GM12878 (cell line): Measurements from ENCODE around the gene PCIF1. TPM values are rescaled to one million over a fixed set of nuclear protein-coding genes. Genes with fewer than 3 reads are reported as not detected.

ENCODE experiments used
- ATAC-seq: fragments of 200-7000 bp; cut with Tn5 transposase; 3 replicates; pipeline ENCODE4 v1.9.1; 2020; ENCODE audit warnings: mild to moderate bottlenecking, moderate library complexity
- BruUV-seq: library from RNA; stranded (reverse); fragments of 400-500 nt; replicated peaks from 2 replicates; lab custom pipeline; 2021; lab: Mats Ljungman, UMichigan
- CTCF ChIA-PET: fragments of 300-600 bp; sonication (Branson Sonifier 250); formaldehyde crosslinking; extraction: SDS; loops from one replicate; lab custom pipeline; 2021; ENCODE audit warnings: inconsistent platforms; lab: Yijun Ruan, JAX
- POLR2A ChIA-PET: fragments of 350-600 bp; formaldehyde crosslinking; extraction: SDS; loops from one replicate; lab custom pipeline; 2021; ENCODE audit warnings: inconsistent platforms; lab: Charles Lee
- RAD21 ChIA-PET: fragments of 300-600 bp; sonication (Branson Sonifier 250); formaldehyde crosslinking; loops from one replicate; lab custom pipeline; 2023; ENCODE audit warnings: antibody characterized with exemption; ENCODE audit not compliant: unreplicated experiment; lab: Charles Lee
- SMC1A ChIA-PET: fragments of 300-600 bp; sonication (Branson Sonifier 250); formaldehyde crosslinking; loops from one replicate; lab custom pipeline; 2023; ENCODE audit not compliant: unreplicated experiment, uncharacterized antibody; lab: Charles Lee
- DNase-seq: peaks from one replicate; pipeline ENCODE4 v3.0.0-alpha.2; 2011; ENCODE audit warnings: low read depth, low spot score
- FAIRE-seq: peaks from 3 replicates; lab custom pipeline; 2011; peaks lifted over from hg19 to GRCh38; lab: Jason Lieb, UNC
- H2AFZ ChIP-seq: 2 replicates; pipeline ENCODE4 v1.6.0; 2011; ENCODE audit warnings: low read depth, low read length, control low read depth; ENCODE audit not compliant: control insufficient read depth
- H3K27ac ChIP-seq: 2 replicates; pipeline ENCODE4 v1.5.1; 2011; ENCODE audit warnings: control low read depth; ENCODE audit not compliant: control insufficient read depth, insufficient read depth
- H3K27me3 ChIP-seq, 2 experiments: replicated peaks in 1 of 2; 2 replicates each; pipeline versions ENCODE4 v1.6.0 to v1.6.1; 2011; ENCODE audit warnings: low read length in 1 of 2; ENCODE audit not compliant: control insufficient read depth in 2 of 2, insufficient read depth in 2 of 2
- H3K36me3 ChIP-seq, 2 experiments: 2 replicates each; pipeline ENCODE4 v1.5.1; 2011; ENCODE audit warnings: low read length in 1 of 2; ENCODE audit not compliant: control insufficient read depth in 2 of 2, insufficient read depth in 2 of 2
- H3K4me1 ChIP-seq: 2 replicates; pipeline ENCODE4 v1.6.1; 2011; ENCODE audit warnings: mild to moderate bottlenecking, low read length, moderate library complexity, mixed read lengths; ENCODE audit not compliant: control insufficient read depth, insufficient read depth
- H3K4me2 ChIP-seq: 2 replicates; pipeline ENCODE4 v1.6.0; 2011; ENCODE audit warnings: control low read depth; ENCODE audit not compliant: control insufficient read depth, insufficient read depth
- H3K4me3 ChIP-seq: fragments of 200-600 bp; sonication (generic); 2 replicates; pipeline ENCODE4 v1.5.1; 2016
- H3K79me2 ChIP-seq: 2 replicates; pipeline ENCODE4 v1.6.0; 2011; ENCODE audit warnings: low read length; ENCODE audit not compliant: control insufficient read depth, insufficient read depth
- H3K9ac ChIP-seq: 2 replicates; pipeline ENCODE4 v1.8.0; 2011; ENCODE audit warnings: low read length, control low read depth, mixed read lengths; ENCODE audit not compliant: control insufficient read depth, insufficient read depth
- H3K9me3 ChIP-seq: replicated peaks from 3 replicates; pipeline ENCODE4 v1.5.1; 2011; ENCODE audit warnings: mild to moderate bottlenecking, low read length; ENCODE audit not compliant: control insufficient read depth, insufficient read depth
- H4K20me1 ChIP-seq: 2 replicates; pipeline ENCODE4 v1.6.0; 2011; ENCODE audit not compliant: control insufficient read depth, insufficient read depth
- ETV6 ChIP-seq, 2 experiments: fragments of 450-650 bp in 1 of 2; IDR thresholded peaks in 1 of 2; conservative IDR thresholded peaks in 1 of 2; 2 replicates each; pipeline ENCODE4 v1.6.1; 2014; ENCODE audit warnings: antibody characterized with exemption in 1 of 2, borderline replicate concordance in 1 of 2, low read depth in 1 of 2, mild to moderate bottlenecking in 1 of 2, moderate library complexity in 1 of 2
- FOXK2 ChIP-seq: fragments of 450-650 bp; IDR thresholded peaks from 2 replicates; pipeline ENCODE4 v1.6.1; 2017; ENCODE audit warnings: mild to moderate bottlenecking, moderate library complexity
- KLF5 ChIP-seq: fragments of 450-650 bp; IDR thresholded peaks from 2 replicates; pipeline ENCODE4 v1.6.1; 2014; ENCODE audit warnings: mild to moderate bottlenecking; ENCODE audit not compliant: partially characterized antibody
- MEF2A ChIP-seq: IDR thresholded peaks from 2 replicates; pipeline ENCODE4 v1.6.1; 2011; ENCODE audit warnings: low read depth, mild to moderate bottlenecking, low read length, moderate library complexity; ENCODE audit not compliant: insufficient read depth
- POU2F2 ChIP-seq: IDR thresholded peaks from 3 replicates; pipeline ENCODE4 v1.6.1; 2011; ENCODE audit warnings: low read depth, mild to moderate bottlenecking, low read length, borderline replicate concordance
- RBBP5 ChIP-seq: fragments of 200-600 bp; sonication (generic); conservative IDR thresholded peaks from 2 replicates; pipeline ENCODE4 v1.6.1; 2016
- SIN3A ChIP-seq: IDR thresholded peaks from 2 replicates; pipeline ENCODE4 v1.6.1; 2012; ENCODE audit warnings: low read depth, low read length, improper control_type of control experiment
- ZNF217 ChIP-seq: fragments of 450-650 bp; IDR thresholded peaks from 2 replicates; pipeline ENCODE4 v1.6.1; 2017; ENCODE audit warnings: antibody characterized with exemption, mild to moderate bottlenecking
- ZNF24 ChIP-seq: fragments of 450-650 bp; IDR thresholded peaks from 2 replicates; pipeline ENCODE4 v1.6.1; 2017; ENCODE audit warnings: antibody characterized with exemption, mild to moderate bottlenecking
- ZNF687 ChIP-seq: fragments of 450-650 bp; IDR thresholded peaks from 2 replicates; pipeline ENCODE4 v1.6.1; 2017; ENCODE audit warnings: mild to moderate bottlenecking, moderate library complexity
- WGBS: methylation state at CpG from one replicate; pipeline ENCODE4 v1.1.6; 2016; ENCODE audit warnings: low lambda C conversion rate; ENCODE audit not compliant: insufficient replicate concordance, insufficient coverage; ENCODE audit errors: missing lambda C conversion rate; 5-methylcytosine and 5-hydroxymethylcytosine counted together
- in situ Hi-C: fragments of 300-500 bp; cut with MboI; formaldehyde crosslinking; loops from 9 replicates; pipeline ENCODE4 v1.14.3; 2018; ENCODE audit warnings: mixed read lengths
- intact Hi-C: fragments of 100-400 bp; cut with micrococcal nuclease; formaldehyde crosslinking; loops from one replicate; pipeline ENCODE4 v1.14.2; 2022; ENCODE audit not compliant: unreplicated experiment
- polyA plus RNA-seq, 11 experiments: library from polyadenylated mRNA; depleted of rRNA in 4 of 11; unstranded in 6 of 11; stranded (reverse) in 5 of 11; fragments of >200 nt; fragmentation: Nextera tagmentation in 4 of 11; fragmentation: Illumina TruSeq in 1 of 11; extraction: Ambion mirVana in 4 of 11; extraction: Trizol in 1 of 11; gene quantifications; 1 replicate in 1 of 11; 2 replicates in 10 of 11; pipeline versions ENCODE4 v1.2.1 to v1.2.3, GENCODE V29; 2011 to 2016; ENCODE audit warnings: inconsistent platforms in 2 of 11, missing spikeins in 2 of 11, low read depth in 1 of 11
- total RNA-seq, 4 experiments: library from RNA; depleted of rRNA in 3 of 4; stranded (reverse); fragments of >200 nt in 3 of 4; fragmentation: Illumina TruSeq in 1 of 4; extraction: Trizol in 1 of 4; gene quantifications; 2 replicates each; pipeline versions ENCODE4 v1.2.1 to v1.2.3, GENCODE V29; 2013 to 2021
- TF ChIP-seq, protein P1 (sequence below): IDR thresholded peaks from 2 replicates; pipeline ENCODE4 v1.6.1; 2011; ENCODE audit warnings: borderline replicate concordance, low read depth, mild to moderate bottlenecking, moderate library complexity, low read length; ENCODE audit not compliant: insufficient read depth, poor library complexity, severe bottlenecking

Gene PCIF1
- total and polyA plus RNA-seq, 10 of the 15 experiments (the other 5 are each of a cell fraction or from before 2014, with no cell fraction given) = 8.4 to 32.9 (median 17.6) TPM

DNA sequence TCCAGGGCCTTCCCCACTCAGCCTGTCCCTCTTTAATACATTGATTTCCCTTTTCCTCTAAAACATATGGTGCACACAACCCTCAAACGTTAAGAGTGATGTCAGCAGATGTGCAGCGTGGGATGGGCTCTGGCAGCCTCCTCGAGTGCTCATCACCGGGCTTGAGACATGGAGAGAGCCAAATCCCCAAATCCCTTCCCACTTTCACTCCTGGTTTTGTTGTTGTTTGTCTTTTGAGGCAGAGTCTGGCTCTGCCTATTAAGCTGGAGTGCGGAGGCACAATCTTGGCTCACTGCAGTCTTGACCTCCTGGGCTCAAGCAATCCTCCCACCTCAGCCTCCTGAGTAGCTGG lies 16.7 kb upstream of the PCIF1 start:
- Histone ChIP-seq H3K9ac (no peak overlapping the region), H3K4me2 (no peak overlapping the region), H2AFZ (no peak overlapping the region), H3K27me3 (no peaks in the 10 kb centered on the region), H3K9me3 (no peaks in the 10 kb centered on the region), H3K4me3 (no peak overlapping the region), H4K20me1 (no peaks in the 10 kb centered on the region), H3K36me3 (no peaks in the 10 kb centered on the region), H3K79me2 (no peaks in the 10 kb centered on the region), H3K27ac (no peak overlapping the region), H3K4me1 (no peaks in the 10 kb centered on the region)
- BruUV-seq = no TSS peak
- CTCF ChIA-PET = interaction anchor here (1.3 to 1.4 kb wide), 2 partner anchors 8 to 55 kb away, joined by 3 read pairs; partner anchors contain the start of gene ZNF335
- FAIRE-seq = no peak
- POLR2A ChIA-PET = interaction anchor here (1.1 kb wide), 1 partner anchor 17 kb away, joined by 8 read pairs; the partner anchor contains the start of gene PCIF1
- in situ Hi-C loops (no loop called here), intact Hi-C loops (no loop called here)
- no peak for DNase-seq
- RAD21 ChIA-PET = no interaction called here
- no peak for TF ChIP-seq MEF2A
- SMC1A ChIA-PET = no interaction called here
- WGBS = 42% methylated on average over 5 of the region's 5 CpGs
- ATAC-seq = no peak

- Histone ChIP-seq H3K4me2 (no peak overlapping the region), H2AFZ (no peak overlapping the region), H3K4me3 (no peak overlapping the region), H3K27me3 (no peaks in the 10 kb centered on the region), H3K4me1 (no peaks in the 10 kb centered on the region), H3K79me2 (no peaks in the 10 kb centered on the region), H4K20me1 (no peaks in the 10 kb centered on the region), H3K9ac (no peak overlapping the region), H3K36me3 (no peaks in the 10 kb centered on the region), H3K9me3 (no peaks in the 10 kb centered on the region), H3K27ac (no peak overlapping the region)
- WGBS = 65% methylated on average over 5 of the region's 5 CpGs
- intact Hi-C loops (no loop called here), in situ Hi-C loops (no loop called here)
- CTCF ChIA-PET = interaction anchor here (1.2 to 1.5 kb wide), 3 partner anchors 10 to 119 kb away, joined by 3 to 4 read pairs (median 4); partner anchors contain the start of gene ZNF335
- no peak for FAIRE-seq
- SMC1A ChIA-PET = interaction anchor here (1.5 kb wide), 1 partner anchor 15 kb away, joined by 5 read pairs; no protein-coding TSS in a partner anchor
- no peak for ATAC-seq
- BruUV-seq = no TSS peak
- RAD21 ChIA-PET = no interaction called here
- POLR2A ChIA-PET = interaction anchor here (0.6 to 1.1 kb wide), 4 partner anchors 9 to 57 kb away, joined by 3 to 8 read pairs (median 3); partner anchors contain the start of gene PCIF1
- TF ChIP-seq ZNF687 = no peak
- TF ChIP-seq KLF5 = no peak
- TF ChIP-seq POU2F2 = no peak
- TF ChIP-seq, protein P1, sequence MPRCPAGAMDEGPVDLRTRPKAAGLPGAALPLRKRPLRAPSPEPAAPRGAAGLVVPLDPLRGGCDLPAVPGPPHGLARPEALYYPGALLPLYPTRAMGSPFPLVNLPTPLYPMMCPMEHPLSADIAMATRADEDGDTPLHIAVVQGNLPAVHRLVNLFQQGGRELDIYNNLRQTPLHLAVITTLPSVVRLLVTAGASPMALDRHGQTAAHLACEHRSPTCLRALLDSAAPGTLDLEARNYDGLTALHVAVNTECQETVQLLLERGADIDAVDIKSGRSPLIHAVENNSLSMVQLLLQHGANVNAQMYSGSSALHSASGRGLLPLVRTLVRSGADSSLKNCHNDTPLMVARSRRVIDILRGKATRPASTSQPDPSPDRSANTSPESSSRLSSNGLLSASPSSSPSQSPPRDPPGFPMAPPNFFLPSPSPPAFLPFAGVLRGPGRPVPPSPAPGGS = no peak
- TF ChIP-seq FOXK2 = no peak
- TF ChIP-seq ZNF217 = no peak
- TF ChIP-seq ZNF24 = no peak
- no peak for TF ChIP-seq RBBP5
- no peak for TF ChIP-seq ETV6 (conservative IDR thresholded peaks at IDR 0.05 in 1 of 2, IDR thresholded peaks at IDR 0.05 in 1 of 2; ENCODE audit: borderline replicate concordance in 1 of 2, low read depth in 1 of 2)
- no peak for TF ChIP-seq SIN3A
- DNase-seq = no peak
These were observed 16.2 kb upstream of the PCIF1 start for GRCh38 chr20:45918182-45918737.
